ENCODE measurements around the gene TRABD2B.

DNA sequence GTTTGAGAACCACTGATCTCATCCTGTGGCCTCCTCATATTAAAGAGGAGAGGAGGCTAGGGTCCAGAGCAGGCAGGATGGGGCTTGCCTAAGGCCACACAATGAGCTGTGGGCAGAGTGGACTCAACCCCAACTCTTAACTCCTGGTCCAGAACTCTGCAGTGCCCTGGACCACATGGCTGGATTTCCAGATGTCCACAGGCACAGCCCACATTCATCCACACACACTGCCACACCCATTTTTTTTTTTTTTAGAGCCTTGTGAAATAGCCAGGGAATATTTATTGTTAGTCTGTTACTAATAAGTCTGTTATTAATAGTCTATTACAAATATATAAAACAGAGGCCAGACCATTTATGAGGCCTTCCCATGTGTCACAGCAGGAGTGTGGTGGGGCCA, 192.2 kb downstream of the TRABD2B start:
- TF ChIP-seq POLR2A (IDR thresholded peaks at IDR 0.05; ENCODE audit: insufficient read depth in 1 of 2, low read depth in 2 of 2, low read length in 2 of 2) = no peak
- no peak for TF ChIP-seq CBX1 (IDR thresholded peaks at IDR 0.05; ENCODE audit: low read depth)
- no peak for TF ChIP-seq JUNB (CRISPR knock-in tag; IDR thresholded peaks at IDR 0.05; ENCODE audit: borderline replicate concordance)
- TF ChIP-seq RNF2 (conservative IDR thresholded peaks at IDR 0.05; ENCODE audit: low read depth) = no peak
- no peak for TF ChIP-seq ZNF138 (CRISPR knock-in tag; IDR thresholded peaks at IDR 0.05; ENCODE audit: low read depth)
